Neutrophil (primary cell): Measurements from ENCODE around the gene HPCA.

Experiments used
- H3K27ac ChIP-seq: fragments of 200-600 bp; sonication (generic); 2 replicates; pipeline ENCODE4 v1.5.1; 2016; ENCODE audit warnings: mild to moderate bottlenecking, moderate library complexity
- H3K27me3 ChIP-seq: fragments of 200-600 bp; sonication (generic); 2 replicates; pipeline ENCODE4 v1.6.0; 2016; ENCODE audit warnings: mild to moderate bottlenecking
- H3K36me3 ChIP-seq: fragments of 200-600 bp; sonication (generic); 2 replicates; pipeline ENCODE4 v1.5.1; 2017
- H3K4me1 ChIP-seq, 2 experiments: fragments of 200-600 bp in 1 of 2; sonication (generic) in 1 of 2; 1 replicate in 1 of 2; 2 replicates in 1 of 2; pipeline versions ENCODE4 v1.5.1 to v1.6.1; 2013 to 2016; ENCODE audit warnings: low read depth in 1 of 2, low read length in 1 of 2, mild to moderate bottlenecking in 1 of 2, moderate library complexity in 1 of 2; ENCODE audit not compliant: control insufficient read depth in 1 of 2, insufficient read depth in 1 of 2
- H3K4me3 ChIP-seq, 2 experiments: fragments of 200-600 bp in 1 of 2; sonication (generic) in 1 of 2; 1 replicate in 1 of 2; 2 replicates in 1 of 2; pipeline ENCODE4 v1.5.1; 2013 to 2016; ENCODE audit warnings: low read depth in 1 of 2, low read length in 1 of 2, mild to moderate bottlenecking in 1 of 2, moderate library complexity in 1 of 2
- H3K9me3 ChIP-seq: fragments of 200-600 bp; sonication (generic); 2 replicates; pipeline ENCODE4 v1.5.1; 2016
- TF ChIP-seq, protein P1 (sequence below): fragments of 200-600 bp; sonication (generic); IDR thresholded peaks from 2 replicates; pipeline ENCODE4 v1.5.1; 2016; ENCODE audit warnings: antibody characterized with exemption

Gene HPCA

DNA sequence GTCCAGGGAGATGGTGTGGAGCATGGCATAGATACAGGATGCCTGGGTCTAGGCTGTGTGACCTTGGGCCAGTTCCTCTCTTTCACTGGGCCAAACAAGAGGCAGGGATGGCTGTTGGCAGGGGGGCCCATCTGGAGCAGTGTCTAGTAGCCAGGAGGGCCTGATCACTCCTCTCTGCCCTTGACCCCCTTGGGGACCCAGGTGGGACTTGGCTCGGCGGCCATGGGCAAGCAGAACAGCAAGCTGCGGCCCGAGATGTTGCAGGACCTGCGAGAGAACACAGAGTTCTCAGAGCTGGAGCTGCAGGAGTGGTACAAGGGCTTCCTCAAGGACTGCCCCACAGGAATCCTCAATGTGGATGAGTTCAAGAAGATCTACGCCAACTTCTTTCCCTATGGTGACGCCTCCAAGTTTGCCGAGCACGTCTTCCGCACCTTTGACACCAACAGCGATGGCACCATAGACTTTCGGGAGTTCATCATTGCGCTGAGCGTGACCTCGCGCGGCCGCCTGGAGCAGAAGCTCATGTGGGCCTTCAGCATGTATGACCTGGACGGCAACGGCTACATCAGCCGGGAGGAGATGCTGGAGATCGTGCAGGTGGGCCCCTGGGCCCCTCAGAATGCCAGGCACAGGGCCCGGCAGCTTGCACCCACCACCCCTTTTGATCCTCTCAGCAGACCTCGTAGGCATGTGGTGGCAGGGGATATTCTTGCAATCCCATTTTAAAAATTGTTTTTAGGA, 2.6 kb downstream of the HPCA start:
- H3K27ac ChIP-seq = no peak overlapping the region
- peaks cover 100% of the 10 kb centered on the region for H3K27me3 ChIP-seq
- no peaks in the 10 kb centered on the region for H3K9me3 ChIP-seq
- TF ChIP-seq, protein P1, sequence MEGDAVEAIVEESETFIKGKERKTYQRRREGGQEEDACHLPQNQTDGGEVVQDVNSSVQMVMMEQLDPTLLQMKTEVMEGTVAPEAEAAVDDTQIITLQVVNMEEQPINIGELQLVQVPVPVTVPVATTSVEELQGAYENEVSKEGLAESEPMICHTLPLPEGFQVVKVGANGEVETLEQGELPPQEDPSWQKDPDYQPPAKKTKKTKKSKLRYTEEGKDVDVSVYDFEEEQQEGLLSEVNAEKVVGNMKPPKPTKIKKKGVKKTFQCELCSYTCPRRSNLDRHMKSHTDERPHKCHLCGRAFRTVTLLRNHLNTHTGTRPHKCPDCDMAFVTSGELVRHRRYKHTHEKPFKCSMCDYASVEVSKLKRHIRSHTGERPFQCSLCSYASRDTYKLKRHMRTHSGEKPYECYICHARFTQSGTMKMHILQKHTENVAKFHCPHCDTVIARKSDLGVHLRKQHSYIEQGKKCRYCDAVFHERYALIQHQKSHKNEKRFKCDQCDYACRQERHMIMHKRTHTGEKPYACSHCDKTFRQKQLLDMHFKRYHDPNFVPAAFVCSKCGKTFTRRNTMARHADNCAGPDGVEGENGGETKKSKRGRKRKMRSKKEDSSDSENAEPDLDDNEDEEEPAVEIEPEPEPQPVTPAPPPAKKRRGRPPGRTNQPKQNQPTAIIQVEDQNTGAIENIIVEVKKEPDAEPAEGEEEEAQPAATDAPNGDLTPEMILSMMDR = no peak
- H3K4me1 ChIP-seq = peaks cover 0 to 10% of the 10 kb centered on the region in 2 experiments
- no peak overlapping the region for H3K4me3 ChIP-seq
- H3K36me3 ChIP-seq = no peaks in the 10 kb centered on the region

DNA sequence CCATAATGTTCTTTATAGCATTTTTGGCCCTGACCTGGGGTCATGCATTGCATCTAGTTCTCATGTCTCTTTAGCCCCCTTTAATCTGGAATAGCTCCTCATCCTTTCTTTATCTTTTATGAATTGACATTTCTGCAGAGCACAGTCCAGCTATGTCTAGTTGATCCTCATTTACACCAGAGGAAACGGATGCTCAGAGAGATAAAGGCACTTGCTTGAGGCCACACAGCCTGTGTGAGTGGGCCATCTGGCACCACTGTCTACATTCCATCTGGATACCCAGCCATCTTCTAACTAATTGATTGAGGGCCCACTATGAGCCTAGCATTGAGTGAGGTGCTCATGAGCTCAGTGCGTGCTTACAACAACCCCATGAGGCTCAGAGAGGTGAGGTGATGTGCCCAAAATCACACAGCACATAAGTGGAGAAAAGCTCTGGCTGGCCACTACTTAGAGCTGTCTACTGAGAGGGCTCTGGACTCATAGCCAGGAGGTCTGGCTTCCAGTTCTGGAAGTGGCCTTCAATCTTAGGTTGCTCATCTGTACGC, 3.5 kb downstream of the HPCA start:
- TF ChIP-seq, protein P1 = no peak
- H3K9me3 ChIP-seq = no peaks in the 10 kb centered on the region
- H3K4me1 ChIP-seq = peaks cover 0 to 10% of the 10 kb centered on the region in 2 experiments
- H3K27ac ChIP-seq = no peak overlapping the region
- no peak overlapping the region for H3K4me3 ChIP-seq
- no peaks in the 10 kb centered on the region for H3K36me3 ChIP-seq
- peaks cover 100% of the 10 kb centered on the region for H3K27me3 ChIP-seq

DNA sequence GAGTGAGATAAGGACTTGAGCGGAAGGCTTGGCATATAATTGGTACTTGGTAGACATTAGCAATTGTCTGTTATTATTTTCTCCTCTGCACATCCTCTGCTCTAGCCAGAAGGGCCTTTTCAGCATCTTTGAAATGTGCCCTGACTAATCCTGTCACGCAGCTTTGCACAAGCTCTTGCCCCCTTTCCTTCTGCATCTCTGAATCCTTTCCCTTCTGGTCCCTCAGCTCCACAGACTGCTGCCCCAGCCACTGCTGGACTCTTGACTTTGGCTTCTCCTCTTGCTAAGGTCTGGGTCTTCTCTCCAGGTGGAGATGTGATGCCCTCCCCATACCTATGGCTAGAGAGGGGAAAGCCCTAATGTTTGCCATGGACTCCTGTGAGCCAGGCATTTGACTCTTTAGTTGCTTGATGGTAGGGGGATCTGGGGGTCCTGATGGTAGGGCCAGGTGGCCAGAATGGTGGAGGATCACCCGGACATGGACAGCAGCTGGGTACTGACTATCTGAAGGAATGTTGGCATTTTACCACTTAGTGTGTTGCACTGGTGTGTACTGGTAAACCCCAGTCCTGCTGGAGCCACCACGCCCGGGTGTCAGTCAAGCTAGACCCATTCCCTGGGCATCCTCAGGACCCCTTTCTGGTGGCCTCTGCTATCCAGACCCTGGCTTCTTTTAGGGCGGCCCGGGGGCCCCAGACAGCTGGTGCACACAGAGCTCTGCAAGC, 4.4 kb downstream of the HPCA start:
- no peaks in the 10 kb centered on the region for H3K36me3 ChIP-seq
- peaks cover 0 to 10% of the 10 kb centered on the region in 2 experiments for H3K4me1 ChIP-seq
- no peak overlapping the region for H3K27ac ChIP-seq
- H3K4me3 ChIP-seq = no peak overlapping the region
- H3K9me3 ChIP-seq = no peaks in the 10 kb centered on the region
- TF ChIP-seq, protein P1 = no peak
- peaks cover 100% of the 10 kb centered on the region for H3K27me3 ChIP-seq

DNA sequence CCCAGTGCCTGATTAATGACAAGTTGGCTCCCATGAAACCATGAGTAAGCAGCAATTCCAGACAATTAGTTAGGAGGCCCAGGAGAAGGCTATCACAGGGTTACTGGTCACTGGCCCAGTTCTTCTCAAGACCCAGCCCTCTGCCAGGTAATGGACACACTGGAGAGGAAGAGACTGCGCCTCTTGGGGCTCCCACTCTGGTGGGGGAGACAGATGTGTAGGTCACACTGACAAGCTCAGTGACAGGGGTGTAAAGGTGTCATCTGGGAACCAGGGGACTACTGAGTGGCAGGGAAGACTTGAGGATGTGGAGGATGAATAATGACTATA, 4.9 kb downstream of the HPCA start:
- H3K27me3 ChIP-seq = peaks cover 100% of the 10 kb centered on the region
- H3K4me1 ChIP-seq = peaks cover 0 to 10% of the 10 kb centered on the region in 2 experiments
- TF ChIP-seq, protein P1 = no peak
- no peak overlapping the region for H3K4me3 ChIP-seq
- H3K27ac ChIP-seq = no peak overlapping the region
- no peaks in the 10 kb centered on the region for H3K36me3 ChIP-seq
- H3K9me3 ChIP-seq = no peaks in the 10 kb centered on the region

DNA sequence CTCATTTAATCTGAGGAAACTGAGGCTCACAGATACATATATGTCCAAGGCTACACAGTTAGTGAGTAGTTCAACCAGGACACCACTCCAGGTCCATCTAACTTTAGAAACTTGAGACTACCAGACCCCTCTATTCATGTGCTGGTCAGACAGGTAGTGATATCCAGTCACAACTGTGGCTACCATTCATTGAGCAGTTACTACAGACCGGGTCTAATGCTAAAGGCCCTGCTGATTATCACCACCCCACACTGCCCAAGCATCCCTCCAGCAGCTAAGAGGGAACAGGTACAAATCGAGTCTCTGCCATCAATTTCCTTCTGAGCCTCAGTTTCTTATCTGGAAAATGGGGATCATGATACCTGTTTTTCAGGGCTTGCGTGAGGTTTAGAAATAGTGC, 5.3 kb downstream of the HPCA start:
- H3K4me1 ChIP-seq = peaks cover 0 to 10% of the 10 kb centered on the region in 2 experiments
- no peaks in the 10 kb centered on the region for H3K36me3 ChIP-seq
- H3K27ac ChIP-seq = no peak overlapping the region
- H3K27me3 ChIP-seq = peaks cover 100% of the 10 kb centered on the region
- no peak overlapping the region for H3K4me3 ChIP-seq
- TF ChIP-seq, protein P1 = no peak
- H3K9me3 ChIP-seq = no peaks in the 10 kb centered on the region
